GM23248 (cell line): Measurements from ENCODE around the gene FEM1B.

Experiments
- EZH2 ChIP-seq: fragments of 200-600 bp; sonication (generic); IDR thresholded peaks from 2 replicates; pipeline ENCODE4 v1.6.1; 2018; ENCODE audit warnings: antibody characterized with exemption, mild to moderate bottlenecking; ENCODE audit not compliant: insufficient read depth, poor library complexity, severe bottlenecking
- EZH2phosphoT487 ChIP-seq: fragments of 200-600 bp; sonication (generic); IDR thresholded peaks from 2 replicates; pipeline ENCODE4 v1.6.1; 2018; ENCODE audit warnings: antibody characterized with exemption, moderate library complexity, mild to moderate bottlenecking, low read depth; ENCODE audit not compliant: insufficient read depth

DNA sequence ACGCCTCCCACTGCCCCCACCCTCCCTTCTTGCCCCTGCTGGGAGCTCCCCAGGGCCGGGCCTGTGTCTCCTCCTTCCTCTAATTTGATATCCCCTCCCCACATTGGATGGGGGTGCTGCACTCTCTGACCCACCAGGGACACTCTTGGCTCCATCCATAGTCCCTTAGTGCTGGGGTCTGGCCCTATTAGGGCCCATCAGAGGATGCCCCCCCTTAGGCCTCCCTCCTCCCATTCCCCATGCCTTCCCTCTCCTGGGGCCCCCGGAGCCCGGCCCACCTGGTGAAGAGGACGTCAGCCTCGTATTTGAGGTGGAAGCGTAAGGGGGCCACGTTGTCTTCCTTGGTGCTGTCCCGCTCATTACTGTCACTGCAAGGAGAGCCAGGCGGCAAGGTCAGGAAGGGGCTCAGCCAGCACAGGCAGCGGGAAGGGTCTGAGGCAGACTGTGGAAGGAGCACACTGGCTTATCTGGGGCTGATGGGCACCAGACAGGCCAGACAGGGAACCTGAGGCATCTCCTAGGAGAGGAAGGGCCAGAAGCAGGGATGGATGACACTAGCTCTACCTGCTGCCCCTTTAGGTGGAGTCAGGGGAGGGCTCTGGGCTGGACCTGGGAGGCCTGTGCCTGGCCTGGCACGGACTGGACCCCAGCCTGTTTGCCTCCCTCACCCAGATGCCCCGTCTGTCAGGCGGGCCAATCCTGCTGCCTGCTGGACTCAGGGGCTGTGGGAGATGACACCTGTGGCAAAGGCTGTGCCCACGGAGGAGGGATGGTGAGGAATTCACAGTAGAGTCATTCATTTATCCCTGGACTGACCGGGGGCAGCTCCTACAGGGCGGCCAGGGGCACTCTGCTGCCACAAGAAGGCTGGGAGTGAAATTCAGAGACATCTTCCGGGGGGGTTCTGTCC lies 36.2 kb downstream of the FEM1B start:
- TF ChIP-seq EZH2 (no peak), EZH2phosphoT487 (no peak)
